ENCODE measurements around the gene FHOD1.
A peak's percentile ranks its signal among the peaks of the same experiment; 100 is the strongest.

The FHOD1 gene

DNA sequence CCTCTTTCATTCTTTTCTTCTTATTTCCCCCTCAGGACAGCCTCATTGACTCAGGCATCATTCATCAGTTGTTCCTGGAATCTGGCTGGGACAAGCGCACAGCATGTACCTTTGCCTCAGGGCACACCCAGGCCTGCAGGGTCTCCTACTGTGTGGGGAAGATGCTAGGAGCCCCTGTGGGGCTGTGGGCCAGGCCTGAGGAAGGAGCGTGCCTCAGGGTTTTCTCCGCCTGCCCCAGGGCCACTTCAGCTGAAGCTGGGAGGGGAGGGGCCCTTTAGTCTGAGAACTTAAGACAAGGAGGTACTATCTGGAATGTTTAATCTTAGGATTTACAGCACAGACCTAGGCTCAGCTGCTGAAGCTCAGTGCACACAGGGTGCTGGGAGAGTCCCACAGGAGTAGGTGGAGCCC lies 40.4 kb downstream of the FHOD1 start:
- DNase-seq, result no peak

DNA sequence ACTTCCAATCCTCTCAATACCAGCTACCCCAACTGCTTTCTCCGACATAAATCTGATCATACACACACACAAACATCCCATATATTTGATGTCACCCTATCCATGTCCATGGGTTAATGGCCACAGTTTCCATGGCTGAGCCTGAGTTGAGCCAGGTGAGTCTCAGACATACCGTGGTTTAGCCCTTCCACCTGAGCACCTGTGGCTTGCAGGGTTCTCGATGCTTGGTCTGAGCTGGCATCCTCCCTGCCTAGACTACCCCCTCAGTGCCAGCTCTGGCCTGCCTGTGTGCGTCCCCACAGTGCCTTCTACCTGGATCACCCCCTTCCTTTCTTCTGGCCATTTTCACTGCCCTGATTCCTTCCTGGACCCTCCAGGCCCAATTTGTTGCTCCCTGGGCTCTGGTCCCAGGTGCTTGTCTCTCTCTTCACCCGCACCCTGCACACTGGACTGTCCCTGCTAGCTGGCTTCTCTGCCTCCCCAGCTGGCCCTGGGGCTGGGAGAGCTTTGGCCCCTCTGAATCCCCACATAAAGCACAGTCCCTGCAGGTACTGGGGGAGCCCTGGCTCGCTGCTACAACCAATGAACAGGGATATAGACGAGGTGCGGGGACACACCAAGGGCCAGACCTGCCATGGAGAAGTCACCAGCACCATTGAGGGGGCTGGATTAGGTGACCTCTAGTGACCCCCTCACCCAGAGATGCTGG lies 41.0 kb downstream of the FHOD1 start:
- no peak for DNase-seq

DNA sequence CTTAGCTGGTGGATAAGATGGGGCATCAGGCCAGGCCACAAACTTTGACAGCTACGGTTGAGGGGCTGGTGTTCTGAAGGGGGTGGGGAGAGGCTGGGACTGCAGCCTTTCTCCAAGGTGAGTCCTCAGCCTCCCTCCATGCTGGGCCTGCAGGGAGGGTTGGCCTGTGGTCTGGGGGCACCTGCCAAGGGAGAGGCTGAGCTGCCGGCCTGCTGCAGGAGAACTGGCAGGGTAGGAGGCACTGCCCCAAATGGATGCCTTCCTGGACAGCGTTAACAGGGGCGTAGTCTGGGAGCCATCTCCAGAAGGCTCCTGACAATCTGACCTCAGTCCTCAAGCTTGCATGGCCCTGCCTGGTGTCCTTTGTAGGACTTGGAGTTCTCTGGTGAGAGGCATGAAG lies 43.2 kb downstream of the FHOD1 start:
- DNase-seq, result no peak

DNA sequence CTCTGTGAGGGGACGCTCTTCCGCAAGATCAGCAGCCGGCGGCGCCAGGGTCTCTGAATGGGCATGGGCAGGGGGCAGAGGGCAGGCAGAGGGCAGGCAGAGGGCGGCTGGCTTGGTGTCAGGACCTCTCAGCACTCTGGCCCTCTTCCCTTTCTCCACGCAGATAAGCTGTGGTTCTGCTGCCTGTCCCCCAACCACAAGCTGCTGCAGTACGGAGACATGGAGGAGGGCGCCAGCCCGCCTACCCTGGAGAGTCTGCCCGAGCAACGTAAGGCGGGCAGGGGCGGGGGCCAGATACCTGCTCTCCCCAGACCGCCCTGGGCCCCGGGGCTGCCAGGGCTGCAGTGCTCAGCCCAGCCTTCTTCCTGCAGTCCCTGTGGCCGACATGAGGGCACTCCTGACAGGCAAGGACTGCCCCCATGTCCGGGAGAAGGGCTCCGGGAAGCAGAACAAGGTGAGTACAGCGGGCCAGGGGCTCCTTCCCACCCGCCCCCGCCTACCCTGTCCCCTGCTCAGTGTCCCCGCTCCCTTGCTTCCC lies 44.3 kb downstream of the FHOD1 start:
- DNase-seq, result no peak

DNA sequence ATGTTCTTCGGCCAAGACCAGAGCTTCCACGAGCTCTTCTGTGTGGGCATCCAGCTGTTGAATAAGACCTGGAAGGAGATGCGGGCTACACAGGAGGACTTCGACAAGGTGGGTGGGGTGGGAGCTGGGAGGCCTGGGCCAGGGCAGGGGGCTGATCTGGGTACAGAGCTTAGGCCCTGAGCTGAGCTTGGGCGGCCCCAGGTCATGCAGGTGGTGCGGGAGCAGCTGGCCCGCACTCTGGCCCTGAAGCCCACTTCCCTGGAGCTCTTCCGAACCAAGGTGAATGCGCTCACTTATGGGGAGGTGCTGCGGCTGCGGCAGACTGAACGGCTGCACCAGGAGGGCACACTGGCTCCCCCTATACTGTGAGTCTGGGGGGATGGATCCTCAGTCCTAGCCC lies 44.9 kb downstream of the FHOD1 start:
- DNase-seq, result no peak

DNA sequence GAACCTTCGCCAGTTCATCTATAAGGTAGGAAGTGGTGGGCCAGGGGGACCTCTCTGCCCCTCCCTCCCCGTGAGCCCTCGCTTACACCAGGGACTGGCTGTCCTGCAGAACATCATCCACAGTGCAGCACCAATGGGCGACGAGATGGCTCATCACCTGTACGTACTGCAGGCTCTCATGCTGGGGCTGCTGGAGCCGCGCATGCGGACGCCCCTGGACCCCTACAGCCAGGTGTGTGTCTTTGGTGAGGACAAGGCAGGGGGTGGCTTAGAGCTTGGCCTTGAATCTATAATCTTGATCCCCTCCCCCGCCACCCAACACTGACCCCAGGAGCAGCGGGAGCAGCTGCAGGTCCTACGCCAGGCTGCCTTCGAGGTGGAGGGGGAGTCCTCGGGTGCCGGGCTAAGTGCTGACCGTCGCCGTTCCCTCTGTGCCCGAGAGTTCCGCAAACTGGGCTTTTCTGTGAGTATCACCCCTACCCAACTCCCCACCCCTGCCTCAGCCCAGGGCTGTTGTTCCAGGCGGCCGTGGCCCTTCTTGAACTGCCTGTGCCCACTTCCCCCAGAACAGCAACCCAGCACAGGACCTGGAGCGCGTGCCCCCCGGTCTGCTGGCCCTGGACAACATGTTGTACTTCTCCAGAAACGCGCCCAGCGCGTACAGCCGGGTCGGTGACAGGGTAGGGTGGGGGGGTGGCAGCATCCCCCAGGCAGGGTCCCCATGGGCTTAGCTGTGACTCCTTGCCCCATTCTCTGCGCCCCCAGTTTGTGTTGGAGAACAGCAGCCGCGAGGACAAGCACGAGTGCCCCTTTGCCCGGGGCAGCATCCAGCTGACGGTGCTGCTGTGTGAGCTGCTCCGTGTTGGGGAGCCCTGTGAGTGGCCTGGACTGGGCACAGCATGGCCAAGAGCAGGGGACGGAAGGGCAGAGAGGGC lies 45.6 kb downstream of the FHOD1 start:
- DNase-seq, result no peak

DNA sequence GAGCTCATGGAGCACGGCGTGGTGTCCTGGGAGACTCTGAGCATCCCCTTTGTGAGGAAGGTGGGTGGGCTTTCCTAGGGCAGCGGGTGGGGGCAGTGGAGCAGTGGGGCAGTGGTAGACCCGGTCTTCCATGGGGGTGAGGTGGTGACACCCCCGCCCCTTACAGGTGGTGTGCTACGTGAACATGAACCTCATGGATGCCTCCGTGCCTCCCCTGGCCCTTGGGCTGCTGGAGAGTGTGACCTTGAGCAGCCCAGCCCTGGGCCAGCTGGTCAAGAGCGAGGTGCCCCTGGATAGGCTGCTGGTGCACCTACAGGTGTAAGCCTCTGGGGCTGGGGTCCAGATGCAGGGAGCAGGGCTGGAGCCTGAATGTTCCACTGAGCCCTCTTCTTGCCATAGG lies 46.8 kb downstream of the FHOD1 start:
- DNase-seq, result no peak

DNA sequence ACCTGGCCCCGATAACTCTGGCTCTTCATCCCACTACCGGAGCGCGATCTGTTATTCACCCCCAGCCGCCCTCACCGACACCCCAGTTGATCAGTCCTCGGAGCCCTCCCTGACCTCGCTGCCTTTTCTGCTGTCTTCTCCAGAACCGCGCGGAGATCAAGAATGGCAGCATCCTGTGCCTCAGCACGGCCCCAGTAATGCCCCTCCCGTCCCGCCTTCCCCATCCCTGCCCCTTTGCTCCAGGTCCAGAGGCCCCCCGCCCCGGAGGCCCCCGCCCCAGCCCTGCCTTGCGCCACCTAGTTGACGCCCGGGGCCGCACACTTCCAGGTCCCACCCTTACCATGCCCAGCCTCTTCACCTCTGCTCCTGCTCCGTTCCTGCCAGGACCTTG lies 47.5 kb downstream of the FHOD1 start:
- DNase-seq, result no peak

DNA sequence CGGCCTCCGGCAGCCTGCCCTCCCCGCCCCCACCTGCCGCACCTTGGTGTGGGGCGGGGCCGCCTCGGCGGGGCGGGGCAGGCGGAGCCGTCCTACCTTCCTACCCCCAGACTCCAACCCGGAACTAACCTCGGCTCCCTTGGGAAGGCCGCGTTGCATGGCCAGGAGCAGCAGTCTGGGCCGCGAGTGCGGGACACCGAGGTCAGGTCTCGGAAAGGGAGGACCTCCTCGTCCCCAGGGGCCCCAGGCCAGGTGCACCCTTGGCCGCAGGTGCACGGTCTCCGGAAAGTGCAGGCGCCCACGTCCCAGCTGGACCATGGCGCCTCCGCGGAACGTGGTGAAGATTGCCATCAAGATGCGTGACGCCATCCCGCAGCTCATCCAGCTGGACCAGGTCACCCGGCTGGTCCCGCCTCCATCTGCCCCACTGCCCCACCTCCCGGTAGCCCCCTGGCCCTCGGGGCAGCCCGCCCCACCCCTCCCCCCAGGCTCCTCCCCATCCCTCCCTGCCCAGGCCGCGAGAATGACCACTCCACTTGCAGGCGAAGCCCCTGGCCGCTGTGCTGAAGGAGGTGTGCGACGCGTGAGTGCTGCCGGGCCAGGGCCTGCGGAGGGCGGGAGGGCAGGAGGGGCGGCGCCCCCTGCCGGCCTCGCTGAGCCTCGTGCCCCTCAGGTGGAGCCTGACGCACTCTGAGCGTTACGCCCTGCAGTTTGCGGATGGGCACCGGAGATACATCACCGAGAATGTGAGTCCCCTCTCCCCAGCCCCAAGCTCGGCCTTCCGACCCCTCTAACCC lies 48.1 kb downstream of the FHOD1 start, which contains the start of gene ELMO3:
ELMO3 (plus strand) TSS at position 121 of the 797 bp plus-strand sequence; CDS start at position 317, 196 bp downstream.
- peak; percentile 24 for DNase-seq

DNA sequence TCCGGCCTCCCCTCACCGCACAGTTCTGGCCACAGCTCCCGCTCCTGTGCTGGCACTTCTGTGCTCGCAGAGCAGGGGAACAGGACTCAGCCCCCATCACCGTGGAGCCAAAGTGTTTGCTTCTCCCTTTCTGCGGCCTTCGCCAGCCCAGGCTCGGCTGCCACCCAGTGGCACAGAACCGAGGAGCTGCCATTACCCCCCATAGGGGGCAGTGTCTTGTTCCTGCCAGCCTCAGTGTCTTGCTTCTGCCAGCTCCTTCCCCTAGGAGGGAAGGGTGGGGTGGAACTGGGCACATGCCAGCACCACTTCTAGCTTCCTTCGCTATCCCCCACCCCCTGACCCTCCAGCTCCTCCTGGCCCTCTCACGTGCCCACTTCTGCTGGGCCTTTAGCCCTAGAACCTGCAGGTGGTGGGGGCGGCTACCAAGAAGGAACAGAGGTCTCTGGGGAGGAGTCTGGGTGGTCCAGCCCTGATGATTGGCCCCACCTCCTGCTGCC lies 49.0 kb downstream of the FHOD1 start:
- peak; percentile 25 for DNase-seq

DNA sequence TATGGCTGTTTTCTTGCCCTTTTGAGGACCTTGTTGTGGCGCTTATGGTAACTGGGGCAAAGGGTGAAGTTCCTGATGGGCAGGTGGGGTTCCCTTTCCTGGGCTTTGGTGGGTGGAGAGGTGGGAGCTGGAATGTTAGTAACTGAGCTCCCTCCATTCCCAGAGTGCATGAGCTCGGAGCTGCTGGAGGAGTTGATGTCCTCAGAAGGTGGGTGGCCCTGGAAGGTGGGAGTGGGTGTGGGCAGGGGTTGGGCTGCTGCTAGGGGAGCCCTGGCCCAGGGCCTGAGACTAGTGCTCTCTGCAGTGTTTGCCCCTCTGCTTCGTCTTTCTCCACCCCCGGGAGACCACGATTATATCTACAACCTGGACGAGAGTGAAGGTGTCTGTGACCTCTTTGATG lies 49.6 kb downstream of the FHOD1 start:
- DNase-seq, result no peak

DNA sequence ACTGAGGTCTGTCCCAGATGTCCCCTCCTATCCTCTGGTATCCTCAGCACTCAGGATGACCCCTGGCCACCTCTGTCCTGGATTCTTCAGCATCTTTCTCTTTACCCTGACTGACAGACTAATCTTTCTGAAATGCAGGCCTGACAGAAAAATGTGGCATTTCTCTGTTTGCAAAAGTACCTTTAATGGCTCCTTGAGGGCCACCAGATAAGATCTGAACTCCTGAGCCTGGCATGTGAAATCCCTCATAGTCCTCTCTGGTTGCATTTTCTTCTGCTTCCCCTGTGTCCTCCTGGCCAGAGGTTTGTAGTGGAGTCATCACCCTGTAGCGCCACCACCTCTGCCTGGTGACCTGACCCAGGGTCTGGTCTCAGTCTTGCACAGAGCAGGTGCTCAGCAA lies 50.4 kb downstream of the FHOD1 start:
- DNase-seq, result no peak

DNA sequence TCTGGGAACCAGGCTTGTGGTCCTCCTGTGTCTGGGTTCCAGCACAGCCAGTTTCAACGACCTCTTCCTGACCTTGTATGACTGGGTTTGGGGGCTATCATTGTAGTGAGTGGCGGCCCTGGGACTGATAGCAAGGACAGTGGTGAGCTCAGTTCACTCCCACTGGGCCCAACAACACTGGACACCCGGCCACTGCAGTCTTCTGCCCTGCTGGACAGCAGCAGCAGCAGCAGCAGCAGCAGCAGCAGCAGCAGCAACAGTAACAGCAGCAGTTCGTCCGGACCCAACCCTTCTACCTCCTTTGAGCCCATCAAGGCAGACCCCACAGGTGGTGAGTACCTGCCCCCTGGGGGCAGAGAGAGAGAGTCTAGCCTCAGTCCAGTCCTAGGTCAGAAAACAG lies 51.6 kb downstream of the FHOD1 start:
- no peak for DNase-seq

DNA sequence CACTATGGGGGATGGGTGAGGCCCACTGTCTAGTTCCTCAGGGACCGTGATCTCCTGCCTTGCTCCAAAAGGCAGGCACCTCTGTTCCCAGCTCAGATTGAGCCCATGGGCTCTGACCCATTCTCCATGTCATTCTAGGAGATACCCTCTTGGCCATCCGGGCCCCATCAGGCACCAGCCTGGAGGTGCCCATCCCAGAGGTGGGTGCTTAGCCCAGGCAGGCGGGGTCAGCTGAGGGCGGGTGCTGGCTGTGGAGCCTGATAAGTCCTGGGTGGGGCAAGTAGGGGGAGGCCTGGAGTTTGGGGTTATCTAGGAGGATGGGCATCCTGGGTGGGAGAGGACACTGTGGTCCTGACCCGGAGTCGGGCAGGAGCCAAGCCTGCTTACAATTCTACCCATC lies 53.0 kb downstream of the FHOD1 start:
- no peak for DNase-seq

DNA sequence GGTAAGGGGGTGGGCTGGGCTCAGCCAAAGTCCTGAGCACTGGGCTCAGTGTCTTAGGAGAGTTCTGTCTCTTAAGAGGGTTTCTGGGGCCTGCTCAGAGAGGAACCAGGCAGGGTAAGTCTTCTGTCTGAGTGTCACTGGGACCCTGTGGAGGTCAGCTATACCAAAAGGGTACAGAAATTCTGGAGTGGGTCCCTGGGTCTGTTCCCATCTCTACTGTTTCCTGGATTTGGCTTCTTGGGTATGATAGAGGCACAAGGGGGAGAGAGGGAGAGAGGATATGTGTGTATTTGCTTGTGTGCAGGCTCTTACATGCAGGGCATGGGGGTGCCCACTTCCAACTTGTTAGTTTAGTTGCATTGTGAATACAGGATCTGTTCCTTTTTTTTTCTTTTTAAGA lies 53.7 kb downstream of the FHOD1 start:
- no peak for DNase-seq

DNA sequence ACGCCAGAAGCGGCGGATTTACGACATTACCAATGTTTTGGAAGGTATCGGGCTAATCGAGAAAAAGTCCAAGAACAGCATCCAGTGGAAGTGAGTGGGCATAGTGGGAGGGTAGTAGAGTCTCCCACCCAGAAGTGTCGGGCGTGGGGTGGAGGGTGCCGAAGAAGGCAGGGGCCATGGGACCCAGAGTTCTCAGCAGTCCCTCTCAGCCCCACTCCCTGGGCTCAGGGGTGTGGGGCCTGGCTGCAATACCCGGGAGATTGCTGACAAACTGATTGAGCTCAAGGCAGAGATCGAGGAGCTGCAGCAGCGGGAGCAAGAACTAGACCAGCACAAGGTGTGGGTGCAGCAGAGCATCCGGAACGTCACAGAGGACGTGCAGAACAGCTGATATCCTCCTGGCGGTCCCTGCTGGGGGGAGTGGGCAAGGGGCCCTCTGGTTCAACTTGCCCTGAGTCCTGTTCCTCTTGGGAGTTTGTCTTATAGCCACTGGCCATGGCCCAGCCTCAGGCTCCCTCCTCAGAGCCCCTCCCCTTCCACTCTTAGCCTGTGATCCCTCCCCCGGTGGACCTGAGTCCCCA lies 54.4 kb downstream of the FHOD1 start:
- no peak for DNase-seq

DNA sequence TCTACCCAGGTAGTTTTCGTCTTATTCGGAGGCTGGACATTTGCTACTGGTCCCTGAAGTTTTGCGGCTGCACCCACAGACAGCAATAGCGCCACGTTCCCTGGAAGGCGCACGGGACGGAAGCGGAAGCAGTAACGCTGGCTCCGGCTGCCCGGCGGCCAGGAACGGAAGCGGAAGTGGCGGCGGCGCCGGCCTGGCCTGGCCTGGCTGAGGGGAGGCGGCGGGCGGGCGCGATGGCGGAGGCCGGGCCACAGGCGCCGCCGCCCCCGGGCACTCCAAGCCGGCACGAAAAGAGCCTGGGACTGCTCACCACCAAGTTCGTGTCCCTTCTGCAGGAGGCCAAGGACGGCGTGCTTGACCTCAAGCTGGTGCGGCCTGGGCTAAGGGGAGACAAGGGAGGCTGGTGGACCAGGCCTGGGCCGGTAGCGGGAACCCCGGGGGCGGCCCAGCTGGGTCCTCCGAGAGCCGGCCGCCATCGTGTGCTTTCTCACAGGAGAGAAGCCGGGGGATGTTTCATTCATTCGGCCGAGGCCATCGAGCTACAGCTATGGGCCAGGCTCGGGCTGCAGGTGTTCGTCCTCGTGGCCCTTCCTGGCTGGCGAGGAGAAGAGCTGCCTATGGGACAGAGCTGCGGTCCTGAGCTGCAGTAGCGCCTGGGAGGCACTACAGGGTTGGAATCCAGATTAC lies 55.1 kb downstream of the FHOD1 start, which contains the start of gene E2F4:
E2F4 (plus strand) TSS at position 161 of the 687 bp plus-strand sequence; CDS start at position 234, 73 bp downstream.
- DNase-seq, result peak; percentile 94

DNA sequence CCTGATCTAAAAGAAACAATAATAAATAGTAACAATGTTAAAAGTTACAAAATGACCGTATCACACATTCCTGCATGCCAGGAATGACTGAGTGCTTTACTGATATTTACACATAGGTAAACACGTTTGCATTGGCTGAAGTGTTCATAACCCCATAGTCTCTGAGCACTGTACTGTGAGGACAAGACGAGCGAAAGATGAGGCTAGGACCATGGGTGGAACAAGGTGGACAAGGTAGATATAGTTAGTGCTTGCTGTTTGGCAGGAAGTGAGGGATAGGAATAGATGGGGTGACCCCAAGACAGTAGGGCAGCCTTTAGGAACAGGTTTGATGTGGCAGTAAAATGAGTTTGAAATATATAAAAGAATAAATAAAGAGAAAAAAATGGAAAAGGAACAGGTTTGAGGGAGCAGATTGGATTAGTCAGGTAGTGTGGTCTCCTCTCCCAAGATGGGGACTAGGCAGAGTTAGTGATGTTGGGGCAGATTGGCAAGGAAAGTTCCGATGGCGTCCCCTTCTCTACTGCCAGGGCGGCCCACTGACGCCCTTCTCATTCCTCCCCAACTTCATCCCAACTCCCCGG lies 55.8 kb downstream of the FHOD1 start:
- DNase-seq, result no peak

DNA sequence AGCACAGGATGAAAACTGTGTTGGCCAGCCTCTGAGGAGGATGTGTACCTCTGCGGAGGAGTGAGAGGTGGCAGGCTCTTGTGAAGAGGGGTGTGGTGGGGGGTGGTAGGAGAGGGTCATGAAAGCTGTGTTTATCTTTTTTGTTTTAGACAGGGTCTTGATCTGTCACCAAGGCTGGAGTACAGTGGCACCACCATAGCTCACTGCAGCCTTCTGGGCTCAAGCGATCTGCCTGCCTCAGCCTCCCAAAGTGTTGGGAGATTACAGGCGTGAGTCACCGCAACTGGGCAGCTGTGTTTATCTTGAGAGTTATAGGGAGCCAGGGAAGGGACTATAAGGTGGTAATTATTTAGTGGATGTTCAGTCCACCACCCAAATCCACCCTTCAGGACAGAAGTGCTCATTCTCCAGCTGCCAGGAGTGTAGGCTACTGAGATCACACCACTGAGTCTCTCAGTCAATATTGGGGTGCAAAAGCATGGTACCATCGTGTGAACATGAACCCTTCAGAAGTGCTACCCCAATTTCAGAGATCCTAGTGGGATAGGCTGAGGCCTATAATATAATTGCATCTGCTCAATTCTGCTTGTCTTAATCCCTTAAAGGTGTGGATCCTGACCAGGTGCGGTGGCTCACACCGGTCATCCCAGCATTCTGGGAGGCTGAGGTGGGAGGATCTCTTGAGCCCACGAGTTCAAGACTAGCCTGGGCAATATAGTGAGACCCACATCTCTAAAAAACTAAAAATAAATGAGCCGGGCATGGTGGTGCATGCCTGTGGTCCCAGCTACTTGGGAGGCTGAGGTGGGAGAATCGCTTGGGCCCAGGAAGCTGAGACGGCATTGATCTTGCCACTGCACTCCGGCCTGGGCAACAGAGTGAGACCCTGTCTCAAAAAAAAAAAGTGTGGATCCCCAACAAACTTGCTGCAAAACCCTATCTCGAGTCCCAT lies 56.6 kb downstream of the FHOD1 start:
- DNase-seq, result no peak

DNA sequence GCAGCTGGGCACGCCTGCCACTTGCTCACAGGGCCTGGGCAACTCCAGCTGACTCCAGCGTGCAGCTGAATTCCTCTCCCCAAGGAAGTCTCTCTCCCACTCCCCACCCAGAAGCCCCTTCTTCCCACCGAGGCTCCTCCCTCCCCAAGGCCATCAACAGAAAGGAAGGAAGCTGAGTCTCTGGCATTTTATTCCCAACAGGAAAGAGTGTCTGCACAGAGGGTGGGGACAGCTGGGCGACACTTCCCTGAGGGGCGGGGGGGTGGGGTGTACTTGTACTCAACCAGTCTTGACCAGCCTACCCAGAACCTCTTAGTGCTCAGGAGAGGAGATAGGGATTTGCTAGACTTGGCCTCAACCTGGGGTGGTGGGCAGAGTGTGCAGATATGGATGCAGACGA lies 57.2 kb downstream of the FHOD1 start, which contains the start of gene EXOC3L1:
EXOC3L1 (minus strand) TSS at position 96 of the 400 bp plus-strand sequence. CDS start 460 bp downstream, outside the sequence.
- no peak for DNase-seq
